Left ventricle myocardium inferior (tissue), 1 donor: Measurements from ENCODE around the gene ACOX1. TPM values are rescaled to one million over a fixed set of nuclear protein-coding genes. Genes with fewer than 3 reads are reported as not detected.

Experiments
- DNase-seq: peaks from one replicate; pipeline ENCODE4 v3.0.0-alpha.2; 2020
- H3K27ac ChIP-seq: fragments of 200-600 bp; replicated peaks from 2 replicates; pipeline ENCODE4 v1.8.0; 2021
- H3K27me3 ChIP-seq: fragments of 200-600 bp; 2 replicates; pipeline ENCODE4 v1.8.0; 2021; ENCODE audit warnings: low read depth
- H3K36me3 ChIP-seq: fragments of 200-600 bp; 2 replicates; pipeline ENCODE4 v1.8.0; 2021
- H3K4me1 ChIP-seq: fragments of 200-600 bp; 2 replicates; pipeline ENCODE4 v1.8.0; 2021
- H3K4me3 ChIP-seq: fragments of 200-600 bp; 2 replicates; pipeline ENCODE4 v1.8.0; 2021; ENCODE audit warnings: mild to moderate bottlenecking, moderate library complexity
- H3K9me3 ChIP-seq: fragments of 200-600 bp; replicated peaks from 2 replicates; pipeline ENCODE4 v1.8.0; 2021
- intact Hi-C: fragments of 100-400 bp; cut with micrococcal nuclease; formaldehyde crosslinking; loops from one replicate; pipeline ENCODE4 v1.11.0; 2022
- long read RNA-seq: library from polyadenylated mRNA; unstranded; transcript quantifications from one replicate; pipeline ENCODE4 v2.0.0, GENCODE V29; 2021
- total RNA-seq: library from RNA; stranded (reverse); fragmentation: NEBNext Ultra II Directional; extraction: Animal tissue kit (Norgen Biotek cat#: 25700); gene quantifications from one replicate; pipeline ENCODE4 v1.2.1, GENCODE V29; 2021
- TF ChIP-seq, protein P1 (sequence below): fragments of 200-600 bp; IDR thresholded peaks from 2 replicates; pipeline ENCODE4 v1.8.0; 2021; ENCODE audit warnings: antibody characterized with exemption, mild to moderate bottlenecking, borderline replicate concordance
- donor health status: DM: no; HTN: yes; CAD: no; lungs with severe emphysema.

Gene ACOX1
- total RNA-seq, result 76.4 TPM
- long read RNA-seq, full-length matches to known transcripts, result 71 of 85 reads
- long read RNA-seq, partial matches to known transcripts, result 2 of 85 reads
- long read RNA-seq, other reads (novel, unspliced or antisense), result 12 of 85 reads

DNA sequence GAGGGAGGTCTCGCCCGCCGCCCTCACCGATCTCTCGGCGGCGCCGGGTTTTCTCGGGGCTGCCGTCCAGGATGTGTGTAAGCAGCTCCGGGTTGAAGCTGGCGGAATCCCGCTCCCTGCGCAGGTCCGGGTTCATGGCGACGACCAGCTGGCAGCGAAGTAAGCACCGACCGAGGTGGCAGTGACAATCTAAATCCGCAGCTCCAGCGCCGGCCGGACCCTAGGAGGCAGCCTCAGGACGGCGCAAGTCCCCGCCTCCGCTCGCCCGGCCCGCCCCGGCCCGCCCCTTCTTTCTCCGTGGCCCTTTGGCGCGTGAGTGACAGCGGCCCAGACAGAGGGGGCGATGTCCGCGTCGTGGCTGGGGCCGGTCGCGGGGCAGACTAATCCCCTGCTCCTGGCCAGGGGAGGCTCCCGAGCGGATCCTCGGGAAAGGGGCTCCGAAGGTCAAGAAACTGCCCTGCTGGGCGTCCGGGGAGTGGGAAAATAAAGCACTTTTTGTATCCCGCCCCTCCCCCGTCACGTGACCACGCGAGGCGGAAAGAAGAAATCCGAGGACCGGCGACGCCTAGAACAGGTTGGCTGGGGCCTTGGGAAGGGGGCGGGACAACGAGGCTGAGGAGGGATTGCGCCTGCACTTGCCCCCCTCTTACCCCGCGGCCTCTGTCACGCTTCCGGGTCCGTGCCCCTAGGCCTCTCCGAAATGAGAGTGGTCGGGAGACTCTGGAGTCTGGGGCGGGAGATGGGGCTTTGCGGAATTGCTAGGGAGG, at the start of gene ACOX1, which contains the start of gene TEN1:
TSS of gene ACOX1 (minus strand) at position 229 of the 767 bp plus-strand sequence. CDS start at position 136, 93 bp downstream.
TSS of gene TEN1 (plus strand) at position 303 of the 767 bp plus-strand sequence. CDS start 6,953 bp downstream, outside the sequence.
- intact Hi-C loops, result no loop called here
- peak; percentile 98 for DNase-seq
- Histone ChIP-seq H3K36me3 (peaks cover 11% of the 10 kb centered on the region), H3K27ac (peak within 1 kb of the TSS; percentile 100), H3K4me1 (peaks cover 81% of the 10 kb centered on the region), H3K4me3 (peak within 1 kb of the TSS; percentile 91), H3K27me3 (no peaks in the 10 kb centered on the region), H3K9me3 (no peaks in the 10 kb centered on the region)
- TF ChIP-seq, protein P1, sequence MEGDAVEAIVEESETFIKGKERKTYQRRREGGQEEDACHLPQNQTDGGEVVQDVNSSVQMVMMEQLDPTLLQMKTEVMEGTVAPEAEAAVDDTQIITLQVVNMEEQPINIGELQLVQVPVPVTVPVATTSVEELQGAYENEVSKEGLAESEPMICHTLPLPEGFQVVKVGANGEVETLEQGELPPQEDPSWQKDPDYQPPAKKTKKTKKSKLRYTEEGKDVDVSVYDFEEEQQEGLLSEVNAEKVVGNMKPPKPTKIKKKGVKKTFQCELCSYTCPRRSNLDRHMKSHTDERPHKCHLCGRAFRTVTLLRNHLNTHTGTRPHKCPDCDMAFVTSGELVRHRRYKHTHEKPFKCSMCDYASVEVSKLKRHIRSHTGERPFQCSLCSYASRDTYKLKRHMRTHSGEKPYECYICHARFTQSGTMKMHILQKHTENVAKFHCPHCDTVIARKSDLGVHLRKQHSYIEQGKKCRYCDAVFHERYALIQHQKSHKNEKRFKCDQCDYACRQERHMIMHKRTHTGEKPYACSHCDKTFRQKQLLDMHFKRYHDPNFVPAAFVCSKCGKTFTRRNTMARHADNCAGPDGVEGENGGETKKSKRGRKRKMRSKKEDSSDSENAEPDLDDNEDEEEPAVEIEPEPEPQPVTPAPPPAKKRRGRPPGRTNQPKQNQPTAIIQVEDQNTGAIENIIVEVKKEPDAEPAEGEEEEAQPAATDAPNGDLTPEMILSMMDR, result peak; percentile 53

DNA sequence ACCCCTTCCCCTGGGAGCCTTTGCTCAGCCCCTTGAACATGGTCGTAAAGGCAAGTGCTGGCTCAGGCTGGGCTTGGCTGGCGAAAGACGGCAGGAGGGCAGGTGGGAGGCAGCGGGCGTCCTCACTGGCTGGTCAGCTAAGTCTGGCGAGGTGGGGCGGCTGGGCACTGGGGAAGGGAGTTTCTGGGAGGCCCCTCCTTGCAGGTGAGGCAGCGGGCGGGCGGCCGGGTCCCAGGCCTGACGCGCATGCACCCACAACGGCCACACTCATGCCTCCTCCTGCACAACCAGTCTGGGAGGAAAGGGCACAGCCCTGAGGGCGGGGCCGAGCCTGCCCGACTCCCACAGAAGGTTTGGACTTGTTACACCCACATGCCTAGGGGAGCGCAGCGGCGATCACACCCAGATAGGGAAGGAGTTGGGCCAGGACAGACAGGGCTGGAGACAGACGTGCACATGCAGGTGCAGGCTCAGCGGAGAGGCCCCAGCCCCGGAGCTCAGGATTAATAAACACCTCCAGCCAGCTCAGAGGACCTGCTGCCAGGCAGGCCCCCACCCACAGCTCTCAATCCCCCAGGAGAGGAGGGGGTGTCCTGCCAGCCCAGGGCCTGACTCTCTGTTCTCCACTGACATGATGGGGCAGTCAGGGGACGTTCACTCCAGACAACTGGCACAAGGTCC, 48.3 kb upstream of the ACOX1 start, which contains the start of gene EVPL:
TSS of gene EVPL (minus strand) at position 148 of the 681 bp plus-strand sequence. CDS start at position 40, 108 bp downstream.
- TF ChIP-seq, protein P1, result no peak
- intact Hi-C loops, result no loop called here
- peaks cover 4% of the 10 kb centered on the region for H3K27me3 ChIP-seq
- peaks cover 9% of the 10 kb centered on the region for H3K4me1 ChIP-seq
- H3K27ac ChIP-seq, result no peak within 1 kb of the TSS
- no peak for DNase-seq
- H3K4me3 ChIP-seq, result no peak within 1 kb of the TSS
- no peaks in the 10 kb centered on the region for H3K36me3 ChIP-seq
- H3K9me3 ChIP-seq, result no peaks in the 10 kb centered on the region

GRCh38 chr17:76026714-76027158, 47.8 kb upstream of the ACOX1 start:
- TF ChIP-seq, protein P1, result no peak
- peaks cover 9% of the 10 kb centered on the region for H3K4me1 ChIP-seq
- intact Hi-C loops, result no loop called here
- no peaks in the 10 kb centered on the region for H3K9me3 ChIP-seq
- peaks cover 10% of the 10 kb centered on the region for H3K27me3 ChIP-seq
- no peak overlapping the region for H3K4me3 ChIP-seq
- no peaks in the 10 kb centered on the region for H3K36me3 ChIP-seq
- DNase-seq, result no peak
- H3K27ac ChIP-seq, result no peak overlapping the region

DNA sequence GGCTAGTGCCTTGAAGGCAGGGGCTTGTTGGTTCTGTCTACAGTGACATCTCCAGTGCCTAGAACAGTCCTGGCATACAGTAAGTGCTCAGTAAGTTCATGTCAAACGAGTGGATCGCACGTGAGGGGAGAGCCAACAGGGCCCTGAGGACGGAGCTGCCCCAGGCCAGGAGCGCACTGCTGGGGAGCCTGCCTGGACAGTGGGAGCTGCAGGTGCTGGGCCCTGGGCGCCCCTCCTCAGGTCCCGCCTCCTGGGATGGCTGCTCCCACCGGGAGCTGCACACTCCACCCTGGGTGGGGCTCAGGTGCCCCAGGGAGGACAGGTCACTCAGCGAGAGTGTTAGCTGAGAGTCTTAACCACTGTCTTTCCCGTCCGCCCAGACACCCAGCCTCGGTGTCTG, 46.3 kb upstream of the ACOX1 start:
- peaks cover 9% of the 10 kb centered on the region for H3K4me1 ChIP-seq
- no peak overlapping the region for H3K27ac ChIP-seq
- H3K4me3 ChIP-seq, result no peak overlapping the region
- TF ChIP-seq, protein P1, result no peak
- peaks cover 21% of the 10 kb centered on the region for H3K27me3 ChIP-seq
- H3K36me3 ChIP-seq, result no peaks in the 10 kb centered on the region
- H3K9me3 ChIP-seq, result no peaks in the 10 kb centered on the region
- no peak for DNase-seq
- intact Hi-C loops, result no loop called here

GRCh38 chr17:76024353-76024752, 45.4 kb upstream of the ACOX1 start:
- Histone ChIP-seq H3K4me3 (no peak overlapping the region), H3K4me1 (peaks cover 2% of the 10 kb centered on the region), H3K36me3 (no peaks in the 10 kb centered on the region), H3K27me3 (peaks cover 21% of the 10 kb centered on the region), H3K9me3 (no peaks in the 10 kb centered on the region), H3K27ac (no peak overlapping the region)
- TF ChIP-seq, protein P1, result no peak
- DNase-seq, result no peak
- intact Hi-C loops, result no loop called here
